GM21360 (cell line): ENCODE measurements around the gene WWOX.

ENCODE experiments used
- ATAC-seq: cut with Tn5 transposase; IDR thresholded peaks from one replicate; pipeline ENCODE4 v1.9.1; 2021; ENCODE audit warnings: mild to moderate bottlenecking, moderate library complexity; ENCODE audit not compliant: unreplicated experiment

Gene WWOX

GRCh38 chr16:79261944-79262552 lies 1162.6 kb downstream of the WWOX start:
- ATAC-seq, result no peak
